HepG2 (cell line): Measurements from ENCODE around the gene ABHD4. TPM values are rescaled to one million over a fixed set of nuclear protein-coding genes. Genes with fewer than 3 reads are reported as not detected.

Experiments used
- AGO2 ChIP-seq: fragments of 200-400 bp; formaldehyde crosslinking; optimal IDR thresholded peaks from 2 replicates; pipeline ENCODE3; 2017; ENCODE audit warnings: mild to moderate bottlenecking, low read depth, low read length, moderate library complexity
- CREB1 ChIP-seq, 2 experiments: fragments of 450-650 bp in 1 of 2; IDR thresholded peaks; 2 replicates each; pipeline ENCODE4 v1.6.1; 2016 to 2017; ENCODE audit warnings: control low read depth in 1 of 2, mild to moderate bottlenecking in 1 of 2, missing compliant biosample characterization in 1 of 2, missing genetic modification characterization in 1 of 2
- KLF16 ChIP-seq, 2 experiments: sonication (generic) in 1 of 2; formaldehyde crosslinking in 1 of 2; IDR thresholded peaks; 2 replicates each; pipeline versions ENCODE4 v1.6.1 to v1.8.0; 2016 to 2023; ENCODE audit warnings: missing genetic modification reagents in 2 of 2, missing compliant biosample characterization in 1 of 2
- MAF1 ChIP-seq: sonication (generic); formaldehyde crosslinking; IDR thresholded peaks from 2 replicates; pipeline ENCODE4 v1.5.0; 2020; ENCODE audit warnings: missing genetic modification reagents, borderline replicate concordance
- NAIF1 ChIP-seq: sonication (generic); formaldehyde crosslinking; IDR thresholded peaks from 2 replicates; pipeline ENCODE4 v1.5.0; 2020; ENCODE audit warnings: mild to moderate bottlenecking, missing genetic modification reagents, borderline replicate concordance
- NFE2L1 ChIP-seq: sonication (generic); formaldehyde crosslinking; IDR thresholded peaks from 2 replicates; pipeline ENCODE4 v1.4.0; 2020; ENCODE audit warnings: missing genetic modification reagents, mild to moderate bottlenecking, borderline replicate concordance
- NFYB ChIP-seq: sonication (generic); formaldehyde crosslinking; IDR thresholded peaks from 2 replicates; pipeline ENCODE4 v1.4.0; 2020; ENCODE audit warnings: missing genetic modification reagents
- SMAD1 ChIP-seq: sonication (generic); formaldehyde crosslinking; IDR thresholded peaks from 2 replicates; pipeline ENCODE4 v1.4.0; 2020; ENCODE audit warnings: missing genetic modification reagents, low read depth, mild to moderate bottlenecking, borderline replicate concordance
- SOX5 ChIP-seq: IDR thresholded peaks from 2 replicates; pipeline ENCODE4 v1.6.1; 2016; ENCODE audit warnings: borderline replicate concordance
- ZFP41 ChIP-seq: sonication (generic); formaldehyde crosslinking; IDR thresholded peaks from 2 replicates; pipeline ENCODE4 v1.4.0; 2020; ENCODE audit warnings: mild to moderate bottlenecking, missing genetic modification reagents, borderline replicate concordance
- ZNF501 ChIP-seq: sonication (generic); formaldehyde crosslinking; IDR thresholded peaks from 2 replicates; pipeline ENCODE4 v1.5.1; 2020; ENCODE audit warnings: mild to moderate bottlenecking, moderate library complexity, missing genetic modification reagents
- ZNF713 ChIP-seq: sonication (generic); formaldehyde crosslinking; IDR thresholded peaks from 2 replicates; pipeline ENCODE4 v1.4.0; 2020; ENCODE audit warnings: mild to moderate bottlenecking, missing genetic modification reagents
- polyA plus RNA-seq, 8 experiments: library from polyadenylated mRNA; depleted of rRNA in 3 of 8; stranded (reverse) in 7 of 8; unstranded in 1 of 8; fragments of >200 nt; fragmentation: Illumina TruSeq in 4 of 8; extraction: Trizol in 4 of 8; gene quantifications; 2 replicates each; pipeline versions ENCODE4 v1.2.1 to v1.2.3, GENCODE V29; 2011 to 2016; ENCODE audit warnings: low read depth in 4 of 8, missing spikeins in 1 of 8, mixed read lengths in 1 of 8; ENCODE audit not compliant: insufficient read depth in 1 of 8
- total RNA-seq, 5 experiments: library from RNA; depleted of rRNA; stranded (reverse); fragments of >200 nt; fragmentation: Illumina TruSeq; extraction: Trizol; gene quantifications; 2 replicates each; pipeline ENCODE4 v1.2.3, GENCODE V29; 2016; ENCODE audit warnings: low read depth in 1 of 5
- TF ChIP-seq, protein P1 (sequence below): sonication (generic); formaldehyde crosslinking; IDR thresholded peaks from 2 replicates; pipeline ENCODE4 v1.4.0; 2020; ENCODE audit warnings: missing genetic modification reagents
- TF ChIP-seq, protein P2 (sequence below): IDR thresholded peaks from 2 replicates; pipeline ENCODE4 v1.6.1; 2016; ENCODE audit warnings: control low read depth
- TF ChIP-seq, protein P3 (sequence below): IDR thresholded peaks from 2 replicates; pipeline ENCODE4 v1.6.1; 2018; ENCODE audit warnings: missing genetic modification reagents, mild to moderate bottlenecking, missing compliant biosample characterization
- TF ChIP-seq, protein P4 (sequence below): sonication (generic); formaldehyde crosslinking; IDR thresholded peaks from 2 replicates; pipeline ENCODE4 v1.4.0; 2020; ENCODE audit warnings: mild to moderate bottlenecking, missing genetic modification reagents, borderline replicate concordance
- TF ChIP-seq, protein P5 (sequence below): IDR thresholded peaks from 2 replicates; pipeline ENCODE4 v1.6.1; 2016; ENCODE audit warnings: mild to moderate bottlenecking

Gene ABHD4
- total and polyA plus RNA-seq, 2 of the 13 experiments (the other 11 are each of a cell fraction or from before 2014, with no cell fraction given): 16.1 to 47.5 TPM

DNA sequence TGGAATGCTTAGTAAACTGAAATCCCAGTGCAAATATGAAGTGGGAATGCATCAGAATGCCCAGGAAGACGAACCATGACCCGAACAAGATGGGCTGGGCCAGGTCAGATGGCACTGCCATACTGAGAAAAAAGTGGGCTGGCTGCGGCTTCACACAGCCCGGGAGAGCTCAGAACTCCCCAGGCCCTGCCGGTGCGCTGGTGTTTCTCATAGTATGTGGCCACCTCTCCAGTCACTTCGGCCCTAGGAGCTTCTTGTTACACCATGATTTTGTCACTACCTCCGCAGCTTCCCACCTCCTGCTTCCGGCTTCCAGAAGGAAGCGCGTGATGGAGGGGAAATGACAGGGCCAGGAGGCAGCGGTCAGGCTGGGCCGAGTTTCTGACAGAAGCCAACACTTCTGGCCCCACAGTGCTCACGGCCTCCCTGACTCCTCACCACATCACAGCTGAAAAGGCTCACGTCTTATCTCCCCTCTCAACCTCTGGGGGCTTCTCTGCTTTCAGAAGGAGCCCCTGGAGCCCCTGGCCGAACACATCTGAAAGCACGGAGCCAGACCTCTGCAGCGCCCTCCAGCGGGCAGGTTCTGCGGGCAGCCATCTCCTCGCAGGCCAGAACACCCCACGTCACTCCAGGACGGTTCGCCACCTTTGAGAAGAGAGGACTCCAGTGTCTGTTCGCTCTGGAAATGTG, 39.7 kb upstream of the ABHD4 start (continued):
- TF ChIP-seq SOX5: no peak
- 0 out of 4 replicates have a peak, but pooled peaks of 1 of the 2 experiments have one; percentile 32 for TF ChIP-seq KLF16 (CRISPR knock-in tag; IDR thresholded peaks at IDR 0.05)
- peak; percentile 85 for TF ChIP-seq NFE2L1
- TF ChIP-seq NAIF1 (CRISPR knock-in tag): no peak
- TF ChIP-seq AGO2: peak; percentile 28
- 0 out of 2 replicates have a peak, but pooled peaks have one; percentile 16 for TF ChIP-seq ZFP41 (CRISPR knock-in tag)
- TF ChIP-seq, protein P1, sequence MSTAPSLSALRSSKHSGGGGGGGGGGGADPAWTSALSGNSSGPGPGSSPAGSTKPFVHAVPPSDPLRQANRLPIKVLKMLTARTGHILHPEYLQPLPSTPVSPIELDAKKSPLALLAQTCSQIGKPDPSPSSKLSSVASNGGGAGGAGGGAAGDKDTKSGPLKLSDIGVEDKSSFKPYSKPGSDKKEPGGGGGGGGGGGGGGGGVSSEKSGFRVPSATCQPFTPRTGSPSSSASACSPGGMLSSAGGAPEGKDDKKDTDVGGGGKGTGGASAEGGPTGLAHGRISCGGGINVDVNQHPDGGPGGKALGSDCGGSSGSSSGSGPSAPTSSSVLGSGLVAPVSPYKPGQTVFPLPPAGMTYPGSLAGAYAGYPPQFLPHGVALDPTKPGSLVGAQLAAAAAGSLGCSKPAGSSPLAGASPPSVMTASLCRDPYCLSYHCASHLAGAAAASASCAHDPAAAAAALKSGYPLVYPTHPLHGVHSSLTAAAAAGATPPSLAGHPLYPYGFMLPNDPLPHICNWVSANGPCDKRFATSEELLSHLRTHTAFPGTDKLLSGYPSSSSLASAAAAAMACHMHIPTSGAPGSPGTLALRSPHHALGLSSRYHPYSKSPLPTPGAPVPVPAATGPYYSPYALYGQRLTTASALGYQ (CRISPR knock-in tag): no peak
- no peak for TF ChIP-seq ZNF713 (CRISPR knock-in tag)
- TF ChIP-seq ZNF501: peak; percentile 65
- TF ChIP-seq, protein P2, sequence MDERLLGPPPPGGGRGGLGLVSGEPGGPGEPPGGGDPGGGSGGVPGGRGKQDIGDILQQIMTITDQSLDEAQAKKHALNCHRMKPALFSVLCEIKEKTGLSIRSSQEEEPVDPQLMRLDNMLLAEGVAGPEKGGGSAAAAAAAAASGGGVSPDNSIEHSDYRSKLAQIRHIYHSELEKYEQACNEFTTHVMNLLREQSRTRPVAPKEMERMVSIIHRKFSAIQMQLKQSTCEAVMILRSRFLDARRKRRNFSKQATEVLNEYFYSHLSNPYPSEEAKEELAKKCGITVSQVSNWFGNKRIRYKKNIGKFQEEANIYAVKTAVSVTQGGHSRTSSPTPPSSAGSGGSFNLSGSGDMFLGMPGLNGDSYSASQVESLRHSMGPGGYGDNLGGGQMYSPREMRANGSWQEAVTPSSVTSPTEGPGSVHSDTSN: no peak
- TF ChIP-seq, protein P3, sequence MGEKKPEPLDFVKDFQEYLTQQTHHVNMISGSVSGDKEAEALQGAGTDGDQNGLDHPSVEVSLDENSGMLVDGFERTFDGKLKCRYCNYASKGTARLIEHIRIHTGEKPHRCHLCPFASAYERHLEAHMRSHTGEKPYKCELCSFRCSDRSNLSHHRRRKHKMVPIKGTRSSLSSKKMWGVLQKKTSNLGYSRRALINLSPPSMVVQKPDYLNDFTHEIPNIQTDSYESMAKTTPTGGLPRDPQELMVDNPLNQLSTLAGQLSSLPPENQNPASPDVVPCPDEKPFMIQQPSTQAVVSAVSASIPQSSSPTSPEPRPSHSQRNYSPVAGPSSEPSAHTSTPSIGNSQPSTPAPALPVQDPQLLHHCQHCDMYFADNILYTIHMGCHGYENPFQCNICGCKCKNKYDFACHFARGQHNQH (CRISPR knock-in tag): 0 out of 2 replicates have a peak, but pooled peaks have one; percentile 67
- TF ChIP-seq, protein P4, sequence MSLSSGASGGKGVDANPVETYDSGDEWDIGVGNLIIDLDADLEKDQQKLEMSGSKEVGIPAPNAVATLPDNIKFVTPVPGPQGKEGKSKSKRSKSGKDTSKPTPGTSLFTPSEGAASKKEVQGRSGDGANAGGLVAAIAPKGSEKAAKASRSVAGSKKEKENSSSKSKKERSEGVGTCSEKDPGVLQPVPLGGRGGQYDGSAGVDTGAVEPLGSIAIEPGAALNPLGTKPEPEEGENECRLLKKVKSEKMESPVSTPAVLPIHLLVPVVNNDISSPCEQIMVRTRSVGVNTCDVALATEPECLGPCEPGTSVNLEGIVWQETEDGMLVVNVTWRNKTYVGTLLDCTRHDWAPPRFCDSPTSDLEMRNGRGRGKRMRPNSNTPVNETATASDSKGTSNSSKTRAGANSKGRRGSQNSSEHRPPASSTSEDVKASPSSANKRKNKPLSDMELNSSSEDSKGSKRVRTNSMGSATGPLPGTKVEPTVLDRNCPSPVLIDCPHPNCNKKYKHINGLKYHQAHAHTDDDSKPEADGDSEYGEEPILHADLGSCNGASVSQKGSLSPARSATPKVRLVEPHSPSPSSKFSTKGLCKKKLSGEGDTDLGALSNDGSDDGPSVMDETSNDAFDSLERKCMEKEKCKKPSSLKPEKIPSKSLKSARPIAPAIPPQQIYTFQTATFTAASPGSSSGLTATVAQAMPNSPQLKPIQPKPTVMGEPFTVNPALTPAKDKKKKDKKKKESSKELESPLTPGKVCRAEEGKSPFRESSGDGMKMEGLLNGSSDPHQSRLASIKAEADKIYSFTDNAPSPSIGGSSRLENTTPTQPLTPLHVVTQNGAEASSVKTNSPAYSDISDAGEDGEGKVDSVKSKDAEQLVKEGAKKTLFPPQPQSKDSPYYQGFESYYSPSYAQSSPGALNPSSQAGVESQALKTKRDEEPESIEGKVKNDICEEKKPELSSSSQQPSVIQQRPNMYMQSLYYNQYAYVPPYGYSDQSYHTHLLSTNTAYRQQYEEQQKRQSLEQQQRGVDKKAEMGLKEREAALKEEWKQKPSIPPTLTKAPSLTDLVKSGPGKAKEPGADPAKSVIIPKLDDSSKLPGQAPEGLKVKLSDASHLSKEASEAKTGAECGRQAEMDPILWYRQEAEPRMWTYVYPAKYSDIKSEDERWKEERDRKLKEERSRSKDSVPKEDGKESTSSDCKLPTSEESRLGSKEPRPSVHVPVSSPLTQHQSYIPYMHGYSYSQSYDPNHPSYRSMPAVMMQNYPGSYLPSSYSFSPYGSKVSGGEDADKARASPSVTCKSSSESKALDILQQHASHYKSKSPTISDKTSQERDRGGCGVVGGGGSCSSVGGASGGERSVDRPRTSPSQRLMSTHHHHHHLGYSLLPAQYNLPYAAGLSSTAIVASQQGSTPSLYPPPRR: 0 out of 2 replicates have a peak, but pooled peaks have one; percentile 44
- 0 out of 2 replicates have a peak, but pooled peaks have one; percentile 85 for TF ChIP-seq SMAD1 (CRISPR knock-in tag)
- TF ChIP-seq, protein P5, sequence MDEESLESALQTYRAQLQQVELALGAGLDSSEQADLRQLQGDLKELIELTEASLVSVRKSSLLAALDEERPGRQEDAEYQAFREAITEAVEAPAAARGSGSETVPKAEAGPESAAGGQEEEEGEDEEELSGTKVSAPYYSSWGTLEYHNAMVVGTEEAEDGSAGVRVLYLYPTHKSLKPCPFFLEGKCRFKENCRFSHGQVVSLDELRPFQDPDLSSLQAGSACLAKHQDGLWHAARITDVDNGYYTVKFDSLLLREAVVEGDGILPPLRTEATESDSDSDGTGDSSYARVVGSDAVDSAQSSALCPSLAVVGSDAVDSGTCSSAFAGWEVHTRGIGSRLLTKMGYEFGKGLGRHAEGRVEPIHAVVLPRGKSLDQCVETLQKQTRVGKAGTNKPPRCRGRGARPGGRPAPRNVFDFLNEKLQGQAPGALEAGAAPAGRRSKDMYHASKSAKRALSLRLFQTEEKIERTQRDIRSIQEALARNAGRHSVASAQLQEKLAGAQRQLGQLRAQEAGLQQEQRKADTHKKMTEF (CRISPR knock-in tag): peak; percentile 44
- TF ChIP-seq MAF1: no peak
- no peak for TF ChIP-seq CREB1 (IDR thresholded peaks at IDR 0.05)
- no peak for TF ChIP-seq CREB1 (CRISPR knock-in tag; IDR thresholded peaks at IDR 0.05)
- TF ChIP-seq NFYB (CRISPR knock-in tag): no peak
